Activated gamma-delta T cell treated with anti-CD3 and anti-CD28 coated beads, Interleukin-2, amount 50 U/mL, for 16 hours (primary cell): ENCODE measurements around the gene KANTR.
"Not testable (repeated sequence)": the region's sequence is repeated elsewhere in the genome, so short reads cannot be mapped to it uniquely, and the experiment has no call there.

Experiments
- DNase-seq: peaks from one replicate; pipeline ENCODE4 v3.0.0-alpha.2; 2020; ENCODE audit warnings: low read depth

KANTR gene

DNA sequence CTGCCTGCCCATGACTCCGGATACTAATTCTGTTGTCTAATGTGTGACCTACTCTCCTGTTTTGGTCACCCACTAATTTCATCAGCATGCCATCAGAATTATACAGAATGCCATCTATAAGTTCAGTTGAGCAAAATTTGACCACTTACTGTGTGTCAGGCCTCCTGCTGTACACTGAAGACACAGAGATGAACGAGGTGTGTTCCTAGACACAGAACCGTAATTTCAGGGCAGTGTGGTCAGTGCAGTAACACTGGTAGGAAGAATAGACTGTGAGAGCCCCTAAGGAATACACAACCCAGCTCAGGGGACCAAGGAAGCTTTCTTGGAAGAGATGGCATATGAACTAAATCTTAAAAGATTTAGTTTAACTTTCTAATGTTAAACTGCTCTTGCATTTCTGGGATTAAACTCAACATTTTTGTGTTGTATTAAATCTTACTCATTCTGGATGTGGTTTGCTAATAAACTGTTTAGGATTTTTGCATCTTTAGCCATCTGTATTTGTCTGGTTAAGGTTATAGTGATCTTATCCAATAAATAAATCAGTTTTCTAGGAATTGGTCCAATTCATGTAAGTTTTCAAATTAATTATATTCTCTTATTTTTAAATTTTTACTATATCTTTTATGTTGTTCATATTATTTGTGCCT lies 34.3 kb downstream of the KANTR start:
- DNase-seq: no peak

DNA sequence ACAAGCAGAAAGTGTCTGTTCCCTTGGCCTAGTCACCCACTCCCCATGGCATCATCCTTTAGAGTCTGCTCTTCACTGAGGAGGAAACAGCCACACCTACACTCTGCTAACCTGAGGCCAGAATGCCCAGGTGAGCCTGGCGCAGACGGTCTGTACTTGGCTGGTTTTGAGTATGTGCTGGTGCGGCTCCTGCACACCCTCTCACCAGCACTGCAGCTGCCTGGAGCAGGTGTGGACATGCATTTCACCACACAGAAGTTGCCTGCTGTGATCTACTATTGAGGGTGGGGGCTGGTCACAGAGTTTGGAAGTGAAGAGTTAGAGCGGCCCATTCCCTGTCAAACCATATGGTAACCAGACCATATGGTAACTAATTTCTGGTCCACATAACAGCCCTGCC lies 39.5 kb downstream of the KANTR start:
- DNase-seq: no peak

DNA sequence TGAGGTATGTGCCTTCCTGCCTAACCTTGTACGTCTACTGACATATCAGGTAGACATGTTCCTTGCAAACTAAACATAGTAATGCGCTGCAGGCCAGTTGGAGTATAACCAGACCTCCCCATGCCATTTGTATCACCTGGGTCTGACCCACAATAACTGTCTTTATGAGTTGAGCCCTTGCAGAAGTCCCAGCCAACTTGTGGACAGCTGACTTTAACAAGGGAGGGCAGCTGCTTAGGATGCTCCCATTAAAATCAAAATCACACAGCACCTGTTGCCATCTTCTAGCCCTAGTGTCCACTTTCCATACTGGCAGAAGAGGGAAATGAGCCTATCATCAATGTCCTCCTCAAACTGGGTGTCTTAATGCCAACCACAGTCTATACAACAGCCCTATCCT lies 41.6 kb downstream of the KANTR start:
- DNase-seq: no peak

DNA sequence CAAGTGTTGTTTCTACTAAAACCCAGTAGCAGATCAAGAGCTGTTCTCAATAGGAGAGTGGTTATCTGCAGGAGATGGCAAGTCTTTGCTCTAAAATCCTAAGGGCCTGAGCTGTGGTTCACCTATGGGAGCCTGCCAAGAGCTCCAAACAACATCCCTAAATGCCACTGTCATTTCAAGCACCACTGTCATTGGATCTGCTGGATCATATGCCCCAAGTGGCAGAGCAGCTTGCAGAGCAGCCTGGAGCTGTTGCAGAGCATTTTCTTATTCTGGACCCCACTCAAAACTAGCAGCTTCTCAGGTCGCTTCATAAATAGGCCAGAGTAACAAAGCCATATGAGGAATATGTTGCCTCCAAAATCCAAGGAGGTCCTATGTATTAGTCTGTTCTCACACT lies 59.6 kb downstream of the KANTR start:
- no peak for DNase-seq

DNA sequence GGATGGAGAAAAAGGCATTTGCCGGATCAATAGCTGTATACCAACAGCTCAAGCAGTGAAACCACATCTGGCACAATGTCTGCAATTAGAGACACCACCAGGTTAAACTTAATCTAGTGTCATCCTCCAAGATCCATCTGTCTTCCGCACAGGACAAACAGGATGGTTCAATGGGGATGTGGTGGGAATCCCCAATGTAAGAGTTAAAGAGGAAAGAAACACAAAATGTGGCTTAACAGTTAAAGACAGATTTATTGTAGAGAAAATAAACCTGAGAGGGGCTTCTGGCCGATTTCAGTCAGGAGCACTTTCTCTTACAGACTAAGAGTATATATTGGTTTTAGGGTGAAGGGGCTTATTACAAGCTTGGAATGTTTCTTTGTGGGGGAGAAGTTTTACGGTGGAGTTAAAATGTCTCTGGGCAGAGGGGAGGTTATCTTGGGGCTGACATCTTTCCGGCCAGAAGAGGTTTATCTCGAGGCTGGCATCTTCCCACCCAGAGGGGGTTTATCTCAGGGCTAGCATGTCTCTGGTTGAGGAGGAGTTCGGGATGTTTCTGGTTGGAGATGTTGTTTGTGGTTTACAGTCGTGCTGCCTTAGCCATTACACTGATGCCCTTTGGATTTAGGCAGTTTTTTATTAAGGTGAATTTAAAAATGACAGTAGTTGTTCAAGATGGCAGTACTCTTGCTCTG lies 61.7 kb downstream of the KANTR start:
- no peak for DNase-seq

DNA sequence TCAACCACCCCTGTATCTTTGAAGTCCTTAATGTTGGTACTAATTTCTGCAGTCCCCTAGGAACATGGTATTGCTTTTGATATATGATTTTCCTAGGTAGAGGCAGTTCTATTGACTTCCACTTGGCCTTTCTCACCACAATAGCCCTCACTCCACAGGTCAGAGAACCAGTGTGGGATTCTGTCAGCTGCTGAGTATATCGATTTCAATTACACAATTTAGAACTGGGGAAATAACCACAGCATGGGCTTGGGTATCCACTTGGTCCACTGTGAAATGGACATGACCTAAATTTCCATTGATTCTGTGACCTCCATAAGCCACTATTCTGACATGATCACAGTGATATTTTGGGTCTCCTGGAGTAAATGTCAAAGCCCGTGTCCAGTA lies 62.3 kb downstream of the KANTR start:
- DNase-seq: no peak

DNA sequence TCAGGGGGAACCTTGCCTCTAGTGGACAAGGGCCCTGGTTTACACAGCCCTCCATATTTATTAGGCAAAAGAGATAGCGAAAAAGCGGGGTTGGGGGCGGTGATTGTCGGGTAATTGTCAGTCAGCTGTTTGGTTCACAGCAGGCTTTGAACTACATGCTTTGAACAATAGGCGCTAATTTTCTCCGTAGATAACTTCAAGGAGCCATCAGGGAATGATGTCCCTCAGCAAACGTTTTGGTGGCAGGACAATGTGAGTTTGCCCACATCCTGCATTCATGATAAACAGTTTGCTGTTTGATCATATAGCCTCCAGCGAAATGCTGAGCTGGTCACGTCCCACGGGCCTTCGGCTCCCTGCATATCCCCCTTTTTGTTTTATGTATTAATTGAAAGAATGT lies 65.2 kb downstream of the KANTR start:
- DNase-seq: no peak

DNA sequence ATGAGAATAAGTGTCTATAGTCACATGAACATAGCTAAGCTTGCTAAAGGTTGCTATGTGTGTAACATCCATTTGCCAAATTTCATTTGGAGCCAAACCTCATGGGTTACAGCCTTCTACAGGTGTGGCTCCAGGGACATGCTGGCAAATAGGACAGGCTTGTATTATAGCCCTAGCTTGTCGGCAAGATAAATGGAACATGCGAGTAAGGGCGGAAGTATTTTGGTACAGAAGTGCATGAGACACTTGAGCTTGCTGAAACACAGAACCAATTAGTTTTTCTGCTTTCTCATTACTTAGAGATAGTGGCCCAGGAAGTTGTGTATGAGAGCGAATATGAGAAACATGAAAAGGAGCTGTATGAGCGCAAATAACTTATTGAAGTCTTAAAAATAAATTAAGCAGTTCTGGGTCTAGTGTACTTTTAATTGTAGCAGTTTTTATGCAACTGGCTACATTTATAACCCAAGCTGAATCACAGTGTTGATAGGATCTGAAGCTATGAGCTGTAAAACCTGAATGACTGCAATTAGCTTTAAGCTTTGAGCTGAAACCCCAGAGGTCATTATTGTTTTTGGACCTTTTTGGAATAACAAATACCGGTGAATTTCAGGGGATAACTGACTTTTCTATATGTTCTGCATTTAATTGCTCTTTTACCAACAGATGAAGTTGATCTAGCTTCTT lies 66.5 kb downstream of the KANTR start:
- no peak for DNase-seq

DNA sequence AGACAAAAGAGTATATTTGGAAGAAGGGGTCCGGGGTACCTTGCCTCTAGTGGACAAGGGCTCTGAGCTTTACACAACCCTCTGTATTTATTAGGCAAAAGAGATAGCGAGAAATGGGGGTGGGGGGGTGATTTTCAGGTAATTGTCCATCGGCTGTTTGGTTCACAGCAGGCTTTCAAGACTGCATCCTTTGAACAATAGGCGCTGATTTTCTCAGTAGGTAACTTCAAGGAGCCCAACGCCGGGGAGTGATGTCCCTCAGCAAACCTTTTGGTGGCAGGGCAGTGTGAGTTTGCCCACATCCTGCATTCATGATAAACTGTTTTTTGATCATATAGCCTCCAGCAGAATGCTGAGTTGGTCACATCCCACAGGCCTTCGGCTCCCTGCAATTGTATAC lies 69.5 kb downstream of the KANTR start:
- no peak for DNase-seq

DNA sequence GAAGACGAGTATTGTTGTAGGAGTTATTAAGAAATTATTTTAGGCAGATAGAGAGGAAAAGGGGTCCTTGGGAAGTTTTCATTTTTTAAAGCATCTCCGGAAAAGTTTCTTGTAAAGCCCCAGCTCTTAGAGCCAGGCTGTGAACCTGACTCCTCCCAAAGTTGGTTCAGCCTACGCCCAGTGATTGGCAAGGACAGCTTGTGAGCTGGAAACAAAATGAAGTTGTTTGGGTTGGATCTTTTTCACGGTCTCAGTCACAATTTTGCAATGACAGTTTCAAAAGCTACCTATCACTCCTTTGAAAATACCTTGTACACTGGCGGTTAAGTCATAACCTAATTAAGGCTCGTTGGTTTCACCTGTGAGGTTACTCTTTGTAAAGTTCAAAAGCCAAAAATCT lies 70.6 kb downstream of the KANTR start:
- DNase-seq: not testable (repeated sequence)

DNA sequence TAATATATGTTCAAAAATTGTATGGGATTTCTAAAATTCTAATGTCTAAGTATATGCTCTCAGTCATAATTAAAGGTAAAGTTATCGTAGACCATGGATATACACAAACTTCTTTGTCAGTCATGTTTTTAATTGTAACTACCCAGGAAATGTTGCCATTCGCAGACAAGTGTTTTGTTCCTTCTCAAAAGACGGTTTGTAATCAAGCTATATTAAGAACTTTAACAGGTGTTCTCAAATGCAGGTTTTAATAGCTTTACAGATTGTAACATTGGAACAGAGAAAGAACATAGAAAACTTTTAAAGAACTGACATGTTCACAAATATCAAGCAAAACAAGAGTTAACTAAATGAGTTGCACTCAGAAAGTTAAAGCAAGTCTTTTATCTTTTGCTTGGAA lies 72.2 kb downstream of the KANTR start:
- DNase-seq: no peak

DNA sequence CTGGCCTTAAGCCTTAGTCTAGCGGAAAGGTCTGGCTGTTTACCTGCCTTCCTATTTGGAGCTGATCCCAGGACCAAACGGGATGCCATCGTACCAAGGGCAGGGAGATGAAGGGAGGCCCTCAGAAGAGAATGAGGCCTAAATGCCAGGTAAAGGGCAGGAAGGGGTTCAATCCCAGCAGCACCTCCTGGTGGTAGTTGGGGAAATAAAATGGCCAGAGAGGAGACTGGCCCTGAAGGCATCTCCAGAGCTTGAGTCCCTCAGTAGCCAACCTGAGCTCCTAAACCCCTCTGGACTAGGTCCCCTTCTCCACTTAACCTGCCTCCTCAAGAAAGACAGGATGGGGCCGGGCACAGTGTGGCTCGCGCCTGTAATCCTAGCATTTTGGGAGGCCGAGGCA lies 77.4 kb downstream of the KANTR start:
- no peak for DNase-seq
